SW 1271 (cell line): ENCODE results near the gene PSMB11.
"Not testable (repeated sequence)": the region's sequence is repeated elsewhere in the genome, so short reads cannot be mapped to it uniquely, and the experiment has no call there.

Source experiments
- DNase-seq, 2 experiments: peaks; one replicate each; lab custom pipeline; 2025; lab: John Stamatoyannopoulos, UW

The PSMB11 gene

GRCh38 chr14:23042162-23042965 is at the start of gene PSMB11:
Gene PSMB11, plus strand, starts transcription at chr14:23042212. Its CDS starts 14 bp downstream, at chr14:23042226.
- no peak for DNase-seq

- no peak for DNase-seq
Measured at GRCh38 chr14:22993517-22993916, 48.5 kb upstream of the PSMB11 start.

- peak in 1 of 2 experiments; percentile 62 for DNase-seq
Measured at GRCh38 chr14:22994762-22995275, 47.2 kb upstream of the PSMB11 start.

- no peak for DNase-seq
Measured at GRCh38 chr14:22995889-22996625, 46.0 kb upstream of the PSMB11 start.

GRCh38 chr14:22996768-22997654 is 45.0 kb upstream of the PSMB11 start:
- DNase-seq = no peak

GRCh38 chr14:22997676-22998323 is 44.2 kb upstream of the PSMB11 start:
- no peak for DNase-seq

- DNase-seq = no peak
Measured at GRCh38 chr14:22998329-22999012, 43.5 kb upstream of the PSMB11 start.

GRCh38 chr14:23000860-23001259 is 41.2 kb upstream of the PSMB11 start:
- DNase-seq = no peak

- no peak for DNase-seq
Measured at GRCh38 chr14:23002592-23002991, 39.4 kb upstream of the PSMB11 start.

GRCh38 chr14:23004274-23004673 is 37.7 kb upstream of the PSMB11 start:
- DNase-seq = not testable (repeated sequence)

GRCh38 chr14:23005451-23006187 is 36.4 kb upstream of the PSMB11 start:
- DNase-seq = no peak

GRCh38 chr14:23006188-23006534 is 35.9 kb upstream of the PSMB11 start:
- no peak for DNase-seq

- DNase-seq = peak; percentile 98
Measured at GRCh38 chr14:23006544-23007419, 35.2 kb upstream of the PSMB11 start.

GRCh38 chr14:23008831-23009230 is 33.2 kb upstream of the PSMB11 start:
- no peak for DNase-seq

- no peak for DNase-seq
Measured at GRCh38 chr14:23009483-23009938, 32.5 kb upstream of the PSMB11 start.

- peak; percentile 29 to 68 for DNase-seq
Measured at GRCh38 chr14:23009939-23010726, 31.9 kb upstream of the PSMB11 start, which contains the start of gene C14orf93. Gene C14orf93, minus strand, starts transcription at chr14:23010143. Its CDS starts 11,120 bp downstream, at chr14:22999023.

- DNase-seq = no peak
Measured at GRCh38 chr14:23013054-23013748, 28.8 kb upstream of the PSMB11 start.

- DNase-seq = not testable (repeated sequence)
Measured at GRCh38 chr14:23013749-23014054, 28.3 kb upstream of the PSMB11 start.
